HG03039 (cell line): ENCODE results near the gene RSPH3.

Experiments used
- ATAC-seq: cut with Tn5 transposase; IDR thresholded peaks from one replicate; pipeline ENCODE4 v1.9.1; 2021; ENCODE audit warnings: mild to moderate bottlenecking, moderate library complexity; ENCODE audit not compliant: unreplicated experiment

Gene RSPH3

GRCh38 chr6:158938811-158939254 lies 61.2 kb downstream of the RSPH3 start:
- ATAC-seq: no peak

- ATAC-seq: no peak
These were observed 61.8 kb downstream of the RSPH3 start for GRCh38 chr6:158938220-158938619.

DNA sequence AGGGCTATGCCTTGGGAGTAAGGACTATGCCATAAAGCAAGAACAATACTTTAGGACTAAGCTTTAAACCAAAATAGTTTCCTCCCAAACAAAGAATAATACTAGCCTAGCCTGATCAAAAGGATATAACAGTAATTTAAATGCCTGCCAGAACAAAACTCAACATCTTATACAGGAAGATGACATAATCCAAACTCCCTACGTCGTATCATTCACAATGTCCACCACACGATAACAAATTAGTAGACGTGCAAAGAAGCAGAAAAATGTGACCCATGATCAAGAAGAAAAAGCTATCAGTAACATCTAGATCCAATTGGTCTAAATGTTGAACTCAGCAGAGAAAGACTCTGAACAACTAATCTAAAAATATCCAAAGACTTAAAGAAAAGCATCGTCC lies 65.8 kb downstream of the RSPH3 start:
- no peak for ATAC-seq

DNA sequence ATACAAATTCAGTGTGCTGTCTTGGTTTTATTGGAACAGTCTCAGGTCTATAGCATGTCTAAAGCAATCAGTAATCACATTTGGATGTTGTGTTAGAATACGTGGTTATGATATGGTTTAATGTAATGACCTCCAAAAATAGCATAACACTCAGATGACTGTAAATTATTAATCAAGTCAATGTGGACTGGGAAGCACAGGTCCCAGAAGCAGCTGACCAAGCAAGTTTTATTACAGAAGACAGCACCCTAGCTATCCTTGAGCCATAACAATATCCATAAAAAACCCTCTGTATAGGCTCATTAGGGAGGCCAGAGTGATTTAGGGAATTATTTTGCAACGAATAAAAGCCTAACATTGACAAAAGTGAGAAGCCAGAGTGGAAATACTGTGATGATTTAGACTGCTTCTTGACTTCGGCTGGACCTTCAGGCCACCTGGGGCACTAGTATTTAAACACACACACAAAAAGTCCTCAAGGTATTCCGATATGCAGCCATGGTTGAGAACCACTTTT lies 66.9 kb downstream of the RSPH3 start:
- no peak for ATAC-seq

DNA sequence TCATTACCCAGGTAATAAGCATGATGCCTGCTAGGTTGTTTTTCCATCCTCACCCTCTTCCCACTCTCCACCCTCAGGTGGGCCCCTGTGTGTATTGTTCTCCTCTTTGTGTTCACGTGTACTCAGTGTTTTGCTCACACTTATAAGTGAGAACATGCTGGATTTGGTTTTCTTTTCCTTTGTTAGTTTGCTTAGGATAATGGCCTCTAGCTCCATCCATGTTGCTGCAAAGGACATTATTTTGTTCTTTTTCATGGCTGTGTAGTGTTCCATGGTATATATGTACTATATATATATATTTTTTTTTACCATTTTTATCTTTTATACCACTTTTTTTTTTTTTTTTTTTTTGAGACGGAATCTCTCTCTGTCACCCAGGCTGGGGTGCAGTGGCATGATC lies 71.9 kb downstream of the RSPH3 start:
- ATAC-seq: no peak

GRCh38 chr6:158926414-158926813 lies 73.6 kb downstream of the RSPH3 start:
- no peak for ATAC-seq

GRCh38 chr6:158924499-158925455 lies 75.2 kb downstream of the RSPH3 start:
- ATAC-seq: no peak

DNA sequence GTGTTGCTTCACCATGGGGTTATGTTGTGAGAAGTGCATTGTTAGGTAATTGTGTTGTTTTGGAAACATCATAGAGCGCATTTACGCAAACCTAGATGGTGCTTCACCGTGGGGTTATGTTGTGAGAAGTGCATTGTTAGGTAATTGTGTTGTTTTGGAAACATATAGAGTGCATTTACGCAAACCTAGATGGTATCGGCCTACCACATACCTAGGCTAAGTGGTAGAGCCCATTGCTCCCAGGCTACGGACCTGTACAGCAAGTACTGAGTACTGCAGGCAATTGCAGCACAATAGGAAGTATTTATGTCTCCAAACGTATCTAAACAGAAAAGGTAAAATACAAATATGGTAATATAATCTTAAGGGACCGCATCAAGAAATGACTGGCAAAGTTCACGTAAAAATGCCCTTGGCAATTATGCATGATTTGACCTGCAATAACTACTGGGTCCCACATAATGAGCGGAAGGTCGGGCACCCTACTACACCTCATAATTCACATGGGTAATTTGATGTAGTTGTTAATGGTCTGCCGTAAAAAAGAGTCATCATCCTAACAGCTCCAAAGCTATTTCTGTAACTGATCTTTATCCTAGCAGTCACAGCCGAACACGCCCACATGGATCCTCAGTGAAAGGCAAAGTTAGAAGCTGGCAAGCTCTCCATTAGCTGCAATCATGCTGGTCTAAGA lies 76.0 kb downstream of the RSPH3 start:
- no peak for ATAC-seq
